ENCODE measurements around the gene STAT3. TPM values are rescaled to one million over a fixed set of nuclear protein-coding genes. Genes with fewer than 3 reads are reported as not detected.

The STAT3 gene
- total and polyA plus RNA-seq, 2 donors (not counting 1 experiment from before 2014, with no cell fraction given), result 50.1 to 140 TPM

GRCh38 chr17:42268236-42268635 is 120.0 kb downstream of the STAT3 start:
- Mint-ChIP-seq H3K4me3 (no peak overlapping the region), H3K27ac (no peak overlapping the region), H3K27me3 (no peaks in the 10 kb centered on the region), H3K9me3 (ENCODE audit: insufficient read depth) (no peaks in the 10 kb centered on the region), H3K4me1 (peaks cover 38% of the 10 kb centered on the region)
- Histone ChIP-seq H3K4me3 (ENCODE audit: control extremely low read depth in 1 of 5, extremely low read depth in 1 of 5, insufficient read depth in 1 of 5, low read depth in 2 of 5, low read length in 4 of 5) (no peak overlapping the region), H3K27ac (ENCODE audit: low read length in 2 of 2) (no peak overlapping the region), H3K27me3 (replicated peaks in 1 of 4; ENCODE audit: control extremely low read depth in 1 of 4, control insufficient read depth in 3 of 4, insufficient read depth in 4 of 4, low read length in 3 of 4) (no peaks in the 10 kb centered on the region), H3K9ac (ENCODE audit: low read length) (no peak overlapping the region), H3K9me3 (ENCODE audit: control extremely low read depth in 1 of 3, control insufficient read depth in 2 of 3, insufficient read depth in 1 of 3, low read length in 2 of 3) (no peaks in the 10 kb centered on the region), H3K36me3 (replicated peaks in 1 of 2; ENCODE audit: control extremely low read depth in 1 of 2, control insufficient read depth in 1 of 2, extremely low read depth in 1 of 2, insufficient read depth in 2 of 2, low read length in 1 of 2) (no peaks in the 10 kb centered on the region), H3K79me2 (ENCODE audit: control insufficient read depth, insufficient read depth, low read length) (peaks cover 81% of the 10 kb centered on the region), H4K20me1 (ENCODE audit: control insufficient read depth, insufficient read depth, low read length, poor library complexity, severe bottlenecking) (no peaks in the 10 kb centered on the region), H3K4me2 (replicated peaks; ENCODE audit: low read depth, low read length, poor library complexity, severe bottlenecking) (no peak overlapping the region), H3K4me1 (ENCODE audit: control insufficient read depth in 2 of 2, insufficient read depth in 2 of 2, low read length in 2 of 2) (peaks cover 22 to 24% of the 10 kb centered on the region in 2 donors), H2AFZ (ENCODE audit: insufficient read depth, low read depth, low read length, poor library complexity, severe bottlenecking) (no peak overlapping the region)
- intact Hi-C loops (cut with micrococcal nuclease), result no loop called here
- CTCF ChIA-PET, result interaction anchor here (1.0 kb wide), 1 partner anchor 44 kb away, joined by 3 read pairs; no protein-coding TSS in a partner anchor
- WGBS (ENCODE audit: insufficient coverage), result no CpG with 5 or more reads among the region's 5 CpGs
- TF ChIP-seq CTCF (IDR thresholded peaks at IDR 0.05) (no peak), EZH2 (IDR thresholded peaks at IDR 0.05; ENCODE audit: borderline replicate concordance, insufficient read depth, low read depth, low read length, poor library complexity, severe bottlenecking) (no peak)
- POLR2A ChIA-PET, result interaction anchor here (1.0 kb wide), 1 partner anchor 121 kb away, joined by 3 read pairs; the partner anchor contains the start of gene STAT3
- ATAC-seq (ENCODE audit: low read depth) (no peak), DNase-seq (no peak)

DNA sequence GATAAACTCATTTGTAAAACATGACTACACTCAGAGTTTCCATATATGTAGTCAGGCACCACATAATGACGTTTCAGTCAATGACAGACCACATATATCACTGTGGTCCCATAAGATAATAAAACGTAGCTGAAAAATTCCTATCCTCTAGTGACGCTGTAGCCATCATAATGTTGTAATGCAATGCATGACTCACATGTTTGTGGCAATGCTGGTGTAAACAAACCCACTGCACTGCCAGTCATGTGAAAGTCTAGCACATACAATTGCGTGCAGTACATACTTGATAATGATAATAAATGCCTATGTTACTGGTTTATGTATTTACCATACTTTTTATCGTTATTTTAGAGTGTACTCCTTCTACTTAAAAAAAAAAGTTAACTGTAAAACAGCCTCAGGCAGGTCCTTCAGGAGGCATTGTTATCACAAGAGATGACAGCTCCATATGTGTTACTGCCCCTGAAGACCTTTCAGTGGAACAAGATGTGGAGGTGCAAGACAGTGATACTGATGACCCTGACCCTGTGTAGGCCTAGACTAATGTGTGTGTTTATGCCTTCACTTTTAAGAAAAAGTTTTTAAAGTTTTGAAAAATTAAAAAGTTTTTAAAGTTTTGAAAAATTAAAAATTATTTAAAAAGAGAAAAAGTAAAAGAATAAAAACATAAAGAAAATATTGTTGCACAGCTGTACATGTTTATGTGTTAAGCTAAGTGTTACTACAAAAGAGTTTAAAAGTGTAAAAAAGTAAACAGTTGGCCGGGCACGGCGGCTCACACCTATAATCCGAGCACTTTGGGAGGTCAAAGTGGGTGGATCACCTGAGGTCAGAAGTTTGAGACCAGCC is 121.1 kb downstream of the STAT3 start:
- Histone ChIP-seq H3K27ac (ENCODE audit: low read length in 2 of 2) (no peak overlapping the region), H3K9me3 (ENCODE audit: control extremely low read depth in 1 of 3, control insufficient read depth in 2 of 3, insufficient read depth in 1 of 3, low read length in 2 of 3) (no peaks in the 10 kb centered on the region), H4K20me1 (ENCODE audit: control insufficient read depth, insufficient read depth, low read length, poor library complexity, severe bottlenecking) (no peaks in the 10 kb centered on the region), H3K4me2 (replicated peaks; ENCODE audit: low read depth, low read length, poor library complexity, severe bottlenecking) (no peak overlapping the region), H3K9ac (ENCODE audit: low read length) (no peak overlapping the region), H3K27me3 (replicated peaks in 1 of 4; ENCODE audit: control extremely low read depth in 1 of 4, control insufficient read depth in 3 of 4, insufficient read depth in 4 of 4, low read length in 3 of 4) (no peaks in the 10 kb centered on the region), H3K4me3 (ENCODE audit: control extremely low read depth in 1 of 5, extremely low read depth in 1 of 5, insufficient read depth in 1 of 5, low read depth in 2 of 5, low read length in 4 of 5) (no peak overlapping the region), H3K4me1 (ENCODE audit: control insufficient read depth in 2 of 2, insufficient read depth in 2 of 2, low read length in 2 of 2) (peaks cover 13 to 15% of the 10 kb centered on the region in 2 donors), H3K79me2 (ENCODE audit: control insufficient read depth, insufficient read depth, low read length) (peaks cover 77% of the 10 kb centered on the region), H2AFZ (ENCODE audit: insufficient read depth, low read depth, low read length, poor library complexity, severe bottlenecking) (no peak overlapping the region), H3K36me3 (replicated peaks in 1 of 2; ENCODE audit: control extremely low read depth in 1 of 2, control insufficient read depth in 1 of 2, extremely low read depth in 1 of 2, insufficient read depth in 2 of 2, low read length in 1 of 2) (no peaks in the 10 kb centered on the region)
- DNase-seq (no peak), ATAC-seq (ENCODE audit: low read depth) (no peak)
- no peaks in the 10 kb centered on the region for H3K27me3 Mint-ChIP-seq
- 83% methylated on average over 1 of the region's 9 CpGs for WGBS (ENCODE audit: insufficient coverage)
- H3K9me3 Mint-ChIP-seq (ENCODE audit: insufficient read depth), result no peaks in the 10 kb centered on the region
- intact Hi-C loops (cut with micrococcal nuclease), result no loop called here
- TF ChIP-seq EZH2 (IDR thresholded peaks at IDR 0.05; ENCODE audit: borderline replicate concordance, insufficient read depth, low read depth, low read length, poor library complexity, severe bottlenecking) (no peak), CTCF (IDR thresholded peaks at IDR 0.05) (no peak)
- peaks cover 28% of the 10 kb centered on the region for H3K4me1 Mint-ChIP-seq
- CTCF ChIA-PET, result interaction anchor here (0.7 to 0.9 kb wide), 2 partner anchors 83 to 136 kb away, joined by 3 read pairs; no protein-coding TSS in a partner anchor
- H3K27ac Mint-ChIP-seq, result no peak overlapping the region
- no peak overlapping the region for H3K4me3 Mint-ChIP-seq
- POLR2A ChIA-PET, result no interaction called here

Data from B cell (primary cell).